Measurements from ENCODE around the gene ARHGEF39.

Gene ARHGEF39

DNA sequence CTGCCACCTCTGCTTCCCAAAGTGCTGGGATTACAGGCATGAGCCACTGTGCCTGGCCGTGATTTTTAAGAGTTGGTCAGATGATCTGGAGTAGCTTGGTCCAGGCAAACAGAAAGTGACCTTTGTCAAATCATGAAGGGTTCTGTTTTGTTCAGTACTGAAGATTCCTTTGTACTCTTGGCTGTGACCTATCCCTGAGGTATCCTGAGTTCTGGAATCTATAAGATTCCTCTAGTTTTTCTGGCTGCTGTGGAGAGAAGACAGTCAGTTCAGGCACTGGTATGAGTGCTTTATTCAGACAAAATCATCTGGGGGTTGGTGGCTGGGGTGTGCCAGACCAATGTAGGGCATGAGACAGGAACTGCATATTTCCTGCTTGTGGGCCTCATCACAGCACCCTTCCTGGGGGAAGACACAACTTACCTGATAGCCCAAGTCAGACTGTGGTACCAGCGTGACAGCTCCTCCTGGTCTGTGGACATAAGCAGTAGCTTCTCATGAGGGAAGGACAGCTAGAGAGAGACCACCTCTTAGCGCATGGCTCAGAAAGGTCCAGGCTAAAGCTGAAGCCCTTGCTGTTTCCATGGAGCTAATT, 3.1 kb downstream of the ARHGEF39 start:
- Histone ChIP-seq H3K4me3 (ENCODE audit: insufficient read depth in 1 of 2, low read depth in 1 of 2, low read length in 2 of 2) (no peak overlapping the region), H3K9me3 (ENCODE audit: control insufficient read depth, low read length) (no peaks in the 10 kb centered on the region), H3K23ac (ENCODE audit: low read length in 2 of 2) (no peak overlapping the region), H3K79me1 (replicated peaks; ENCODE audit: low read length, poor library complexity, severe bottlenecking) (peaks cover 16% of the 10 kb centered on the region), H3K4me1 (ENCODE audit: control insufficient read depth, insufficient read depth, low read depth, low read length) (peaks cover 20% of the 10 kb centered on the region), H2AK5ac (ENCODE audit: low read length, severe bottlenecking) (no peak overlapping the region), H3K27ac (ENCODE audit: low read length, poor library complexity, severe bottlenecking) (no peak overlapping the region), H3K4ac (ENCODE audit: low read depth in 1 of 2, low read length in 2 of 2) (no peak overlapping the region), H2BK12ac (ENCODE audit: low read length in 2 of 2) (no peak overlapping the region), H2AFZ (ENCODE audit: low read depth, low read length) (no peak overlapping the region), H4K8ac (ENCODE audit: low read length) (no peak overlapping the region), H2BK15ac (ENCODE audit: low read depth, poor library complexity, severe bottlenecking) (no peak overlapping the region), H3K9ac (ENCODE audit: low read length) (no peak overlapping the region), H2BK120ac (ENCODE audit: low read depth, low read length) (no peak overlapping the region), H2BK5ac (ENCODE audit: low read depth, low read length, poor library complexity, severe bottlenecking) (no peak overlapping the region), H4K91ac (ENCODE audit: low read length) (no peak overlapping the region), H3K14ac (ENCODE audit: low read length in 2 of 2) (no peak overlapping the region), H3K18ac (ENCODE audit: low read depth in 1 of 2, low read length in 2 of 2) (no peak overlapping the region), H3K4me2 (ENCODE audit: low read length, poor library complexity, severe bottlenecking) (no peak overlapping the region), H3K36me3 (ENCODE audit: control insufficient read depth in 1 of 2, insufficient read depth in 2 of 2, low read depth in 1 of 2, low read length in 2 of 2) (peaks cover 18 to 33% of the 10 kb centered on the region in 2 experiments), H3K27me3 (ENCODE audit: control insufficient read depth in 1 of 2, insufficient read depth in 1 of 2, low read length in 2 of 2) (no peaks in the 10 kb centered on the region)
- 94% methylated on average over 3 of the region's 3 CpGs for WGBS
- no peak for DNase-seq

DNA sequence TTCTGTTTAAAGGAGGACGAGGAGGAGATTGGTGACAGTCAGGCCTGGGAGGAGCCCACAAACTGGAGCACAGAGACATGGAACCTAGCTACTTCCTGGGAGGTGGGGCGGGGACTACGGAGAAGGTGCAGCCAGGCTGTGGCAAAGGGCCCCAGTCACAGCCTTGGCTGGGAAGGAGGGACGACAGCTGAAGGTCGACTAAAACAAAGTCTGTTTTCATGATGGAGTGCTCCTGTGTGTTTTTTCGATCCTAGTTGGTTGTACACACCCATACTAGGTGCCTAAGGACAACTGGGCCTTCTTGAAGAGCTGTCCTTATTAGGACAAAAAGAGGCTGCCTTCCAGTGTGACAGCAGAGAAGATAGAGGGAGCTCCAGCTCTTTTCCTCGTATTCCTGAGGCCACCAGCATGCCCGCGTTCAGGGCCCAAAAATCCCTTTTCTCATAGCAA, 4.0 kb downstream of the ARHGEF39 start:
- H4K91ac ChIP-seq (ENCODE audit: low read length): peak overlapping the region; percentile 76

DNA sequence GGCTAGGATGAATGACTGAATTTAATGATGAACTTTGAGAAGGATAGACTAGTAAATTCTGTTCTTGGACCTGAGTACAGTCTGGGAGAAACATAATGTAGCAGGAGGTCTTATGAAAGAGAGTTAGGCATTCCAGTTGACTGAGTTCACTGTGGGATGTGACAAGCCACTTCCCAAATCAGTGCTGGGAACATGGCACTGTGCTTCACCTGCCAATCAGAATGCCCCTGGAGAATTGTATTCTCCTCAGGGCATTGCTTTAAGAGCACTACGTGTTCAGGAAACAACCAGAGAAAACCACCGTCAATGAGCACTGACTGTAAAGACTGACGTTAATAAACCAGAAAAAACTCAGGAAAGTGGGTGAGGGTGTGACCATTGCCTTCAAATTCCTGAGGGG, 5.7 kb downstream of the ARHGEF39 start:
- peaks cover 12% of the 10 kb centered on the region for H3K4me1 ChIP-seq (ENCODE audit: control insufficient read depth, insufficient read depth, low read depth, low read length)
- no peaks in the 10 kb centered on the region for H3K9me3 ChIP-seq (ENCODE audit: control insufficient read depth, low read length)
- H3K18ac ChIP-seq (ENCODE audit: low read depth in 1 of 2, low read length in 2 of 2): no peak overlapping the region
- H2BK15ac ChIP-seq (ENCODE audit: low read depth, poor library complexity, severe bottlenecking): no peak overlapping the region
- peaks cover 14% of the 10 kb centered on the region for H3K79me1 ChIP-seq (replicated peaks; ENCODE audit: low read length, poor library complexity, severe bottlenecking)
- no peak overlapping the region for H3K4ac ChIP-seq (ENCODE audit: low read depth in 1 of 2, low read length in 2 of 2)
- H2BK5ac ChIP-seq (ENCODE audit: low read depth, low read length, poor library complexity, severe bottlenecking): no peak overlapping the region
- peak overlapping the region; percentile 98 for H3K9ac ChIP-seq (ENCODE audit: low read length)
- peak overlapping the region in 1 of 2 experiments; percentile 96 for H3K4me3 ChIP-seq (ENCODE audit: insufficient read depth in 1 of 2, low read depth in 1 of 2, low read length in 2 of 2)
- H2BK12ac ChIP-seq (ENCODE audit: low read length in 2 of 2): no peak overlapping the region
- no peak overlapping the region for H3K14ac ChIP-seq (ENCODE audit: low read length in 2 of 2)
- no peak overlapping the region for H3K23ac ChIP-seq (ENCODE audit: low read length in 2 of 2)
- H4K8ac ChIP-seq (ENCODE audit: low read length): no peak overlapping the region
- H3K4me2 ChIP-seq (ENCODE audit: low read length, poor library complexity, severe bottlenecking): no peak overlapping the region
- H2BK120ac ChIP-seq (ENCODE audit: low read depth, low read length): no peak overlapping the region
- DNase-seq: peak; percentile 79
- no peaks in the 10 kb centered on the region for H3K27me3 ChIP-seq (ENCODE audit: control insufficient read depth in 1 of 2, insufficient read depth in 1 of 2, low read length in 2 of 2)
- no peak overlapping the region for H3K27ac ChIP-seq (ENCODE audit: low read length, poor library complexity, severe bottlenecking)
- H3K36me3 ChIP-seq (ENCODE audit: control insufficient read depth in 1 of 2, insufficient read depth in 2 of 2, low read depth in 1 of 2, low read length in 2 of 2): peaks cover 18 to 33% of the 10 kb centered on the region in 2 experiments
- H4K91ac ChIP-seq (ENCODE audit: low read length): no peak overlapping the region
- WGBS: 49% methylated on average over 3 of the region's 3 CpGs
- no peak overlapping the region for H2AFZ ChIP-seq (ENCODE audit: low read depth, low read length)
- no peak overlapping the region for H2AK5ac ChIP-seq (ENCODE audit: low read length, severe bottlenecking)

More for the DNA sequence above, 4.0 kb downstream of the ARHGEF39 start:
- no peak overlapping the region for H3K4ac ChIP-seq (ENCODE audit: low read depth in 1 of 2, low read length in 2 of 2)
- H2BK120ac ChIP-seq (ENCODE audit: low read depth, low read length): no peak overlapping the region
- H3K4me3 ChIP-seq (ENCODE audit: insufficient read depth in 1 of 2, low read depth in 1 of 2, low read length in 2 of 2): no peak overlapping the region
- H3K18ac ChIP-seq (ENCODE audit: low read depth in 1 of 2, low read length in 2 of 2): peak overlapping the region in 1 of 2 experiments; percentile 9
- peak overlapping the region; percentile 37 for H2BK5ac ChIP-seq (ENCODE audit: low read depth, low read length, poor library complexity, severe bottlenecking)
- peak; percentile 64 for DNase-seq
- H3K23ac ChIP-seq (ENCODE audit: low read length in 2 of 2): no peak overlapping the region
- peak overlapping the region; percentile 37 for H3K9ac ChIP-seq (ENCODE audit: low read length)
- H3K4me1 ChIP-seq (ENCODE audit: control insufficient read depth, insufficient read depth, low read depth, low read length): peaks cover 20% of the 10 kb centered on the region
- no peaks in the 10 kb centered on the region for H3K9me3 ChIP-seq (ENCODE audit: control insufficient read depth, low read length)
- no peak overlapping the region for H3K14ac ChIP-seq (ENCODE audit: low read length in 2 of 2)
- H2AFZ ChIP-seq (ENCODE audit: low read depth, low read length): no peak overlapping the region
- 59% methylated on average over 9 of the region's 9 CpGs for whole genome bisulfite sequencing
- peaks cover 16% of the 10 kb centered on the region for H3K79me1 ChIP-seq (replicated peaks; ENCODE audit: low read length, poor library complexity, severe bottlenecking)
- H3K27ac ChIP-seq (ENCODE audit: low read length, poor library complexity, severe bottlenecking): peak overlapping the region; percentile 43
- H3K36me3 ChIP-seq (ENCODE audit: control insufficient read depth in 1 of 2, insufficient read depth in 2 of 2, low read depth in 1 of 2, low read length in 2 of 2): peaks cover 18 to 33% of the 10 kb centered on the region in 2 experiments
- no peak overlapping the region for H3K4me2 ChIP-seq (ENCODE audit: low read length, poor library complexity, severe bottlenecking)
- H2BK15ac ChIP-seq (ENCODE audit: low read depth, poor library complexity, severe bottlenecking): peak overlapping the region; percentile 0
- H4K8ac ChIP-seq (ENCODE audit: low read length): peak overlapping the region; percentile 77
- H2AK5ac ChIP-seq (ENCODE audit: low read length, severe bottlenecking): peak overlapping the region; percentile 3
- H2BK12ac ChIP-seq (ENCODE audit: low read length in 2 of 2): peak overlapping the region; percentile 80 to 84
- H3K27me3 ChIP-seq (ENCODE audit: control insufficient read depth in 1 of 2, insufficient read depth in 1 of 2, low read length in 2 of 2): no peaks in the 10 kb centered on the region

DNA sequence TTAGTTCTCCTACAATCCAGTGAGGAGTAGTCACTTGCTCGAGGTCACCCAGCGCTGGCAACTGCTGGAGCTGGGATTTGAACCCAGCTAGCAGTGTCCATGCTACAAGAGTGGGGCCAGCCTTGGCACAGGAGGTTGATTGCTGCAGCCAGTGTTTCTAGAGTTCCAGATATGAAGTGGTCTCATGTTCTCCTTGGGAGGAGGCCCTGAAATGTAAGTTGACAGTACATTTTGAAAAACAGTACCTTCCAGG, 6.1 kb downstream of the ARHGEF39 start:
- Histone ChIP-seq H2AK5ac (ENCODE audit: low read length, severe bottlenecking) (no peak overlapping the region), H2BK12ac (ENCODE audit: low read length in 2 of 2) (peak overlapping the region in 1 of 2 experiments; percentile 64), H3K79me1 (replicated peaks; ENCODE audit: low read length, poor library complexity, severe bottlenecking) (peaks cover 14% of the 10 kb centered on the region), H2AFZ (ENCODE audit: low read depth, low read length) (no peak overlapping the region), H2BK5ac (ENCODE audit: low read depth, low read length, poor library complexity, severe bottlenecking) (no peak overlapping the region), H4K8ac (ENCODE audit: low read length) (no peak overlapping the region), H3K9ac (ENCODE audit: low read length) (peak overlapping the region; percentile 98), H3K4me2 (ENCODE audit: low read length, poor library complexity, severe bottlenecking) (peak overlapping the region; percentile 78), H3K9me3 (ENCODE audit: control insufficient read depth, low read length) (no peaks in the 10 kb centered on the region), H3K18ac (ENCODE audit: low read depth in 1 of 2, low read length in 2 of 2) (peak overlapping the region in 1 of 2 experiments; percentile 37), H3K27ac (ENCODE audit: low read length, poor library complexity, severe bottlenecking) (peak overlapping the region; percentile 59), H2BK120ac (ENCODE audit: low read depth, low read length) (no peak overlapping the region), H3K4me3 (ENCODE audit: insufficient read depth in 1 of 2, low read depth in 1 of 2, low read length in 2 of 2) (peak overlapping the region; percentile 95 to 96), H3K27me3 (ENCODE audit: control insufficient read depth in 1 of 2, insufficient read depth in 1 of 2, low read length in 2 of 2) (no peaks in the 10 kb centered on the region), H3K14ac (ENCODE audit: low read length in 2 of 2) (no peak overlapping the region), H3K23ac (ENCODE audit: low read length in 2 of 2) (no peak overlapping the region), H4K91ac (ENCODE audit: low read length) (no peak overlapping the region), H3K4me1 (ENCODE audit: control insufficient read depth, insufficient read depth, low read depth, low read length) (peaks cover 10% of the 10 kb centered on the region), H3K36me3 (ENCODE audit: control insufficient read depth in 1 of 2, insufficient read depth in 2 of 2, low read depth in 1 of 2, low read length in 2 of 2) (peaks cover 18 to 33% of the 10 kb centered on the region in 2 experiments), H2BK15ac (ENCODE audit: low read depth, poor library complexity, severe bottlenecking) (no peak overlapping the region), H3K4ac (ENCODE audit: low read depth in 1 of 2, low read length in 2 of 2) (no peak overlapping the region)
- 9% methylated on average over 2 of the region's 2 CpGs for WGBS
- DNase-seq: peak; percentile 74

All from mesenchymal stem cell (in vitro differentiated cells and primary cell).